ENCODE measurements around the gene GYS2.

DNA sequence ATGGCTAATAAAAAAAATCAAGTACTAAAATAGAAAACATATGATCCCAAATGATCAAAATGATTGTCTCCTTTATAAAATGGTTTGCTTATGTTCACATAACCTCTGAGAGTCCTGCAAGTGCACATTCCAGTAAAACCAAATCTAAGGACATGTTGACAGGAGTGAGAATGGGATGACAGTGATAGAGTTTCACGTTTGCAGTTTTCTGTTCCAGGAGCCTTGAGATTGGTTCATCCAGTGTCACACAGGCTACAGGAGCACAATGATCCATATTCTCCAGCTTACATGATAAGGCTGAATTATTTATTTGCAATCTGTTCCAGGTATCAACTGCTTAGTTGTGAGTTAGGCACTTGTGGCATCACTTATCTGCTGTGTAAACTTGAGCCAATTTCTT lies 1.5 kb upstream of the GYS2 start:
- TF ChIP-seq CTCF (conservative IDR thresholded peaks at IDR 0.05 in 1 of 2, IDR thresholded peaks at IDR 0.05 in 1 of 2; ENCODE audit: low read depth in 1 of 2, low read length in 2 of 2) (no peak), EZH2 (IDR thresholded peaks at IDR 0.05; ENCODE audit: low read length, missing control alignments) (no peak)
